Activated gamma-delta T cell treated with anti-CD3 and anti-CD28 coated beads, Interleukin-2, amount 50 U/mL, for 16 hours (primary cell): ENCODE measurements around the gene RAF1.

ENCODE experiments used
- DNase-seq: peaks from one replicate; pipeline ENCODE4 v3.0.0-alpha.2; 2020; ENCODE audit warnings: low read depth

The RAF1 gene

GRCh38 chr3:12591456-12591855, 72.5 kb downstream of the RAF1 start:
- DNase-seq = no peak

GRCh38 chr3:12590096-12590495, 73.8 kb downstream of the RAF1 start:
- no peak for DNase-seq

DNA sequence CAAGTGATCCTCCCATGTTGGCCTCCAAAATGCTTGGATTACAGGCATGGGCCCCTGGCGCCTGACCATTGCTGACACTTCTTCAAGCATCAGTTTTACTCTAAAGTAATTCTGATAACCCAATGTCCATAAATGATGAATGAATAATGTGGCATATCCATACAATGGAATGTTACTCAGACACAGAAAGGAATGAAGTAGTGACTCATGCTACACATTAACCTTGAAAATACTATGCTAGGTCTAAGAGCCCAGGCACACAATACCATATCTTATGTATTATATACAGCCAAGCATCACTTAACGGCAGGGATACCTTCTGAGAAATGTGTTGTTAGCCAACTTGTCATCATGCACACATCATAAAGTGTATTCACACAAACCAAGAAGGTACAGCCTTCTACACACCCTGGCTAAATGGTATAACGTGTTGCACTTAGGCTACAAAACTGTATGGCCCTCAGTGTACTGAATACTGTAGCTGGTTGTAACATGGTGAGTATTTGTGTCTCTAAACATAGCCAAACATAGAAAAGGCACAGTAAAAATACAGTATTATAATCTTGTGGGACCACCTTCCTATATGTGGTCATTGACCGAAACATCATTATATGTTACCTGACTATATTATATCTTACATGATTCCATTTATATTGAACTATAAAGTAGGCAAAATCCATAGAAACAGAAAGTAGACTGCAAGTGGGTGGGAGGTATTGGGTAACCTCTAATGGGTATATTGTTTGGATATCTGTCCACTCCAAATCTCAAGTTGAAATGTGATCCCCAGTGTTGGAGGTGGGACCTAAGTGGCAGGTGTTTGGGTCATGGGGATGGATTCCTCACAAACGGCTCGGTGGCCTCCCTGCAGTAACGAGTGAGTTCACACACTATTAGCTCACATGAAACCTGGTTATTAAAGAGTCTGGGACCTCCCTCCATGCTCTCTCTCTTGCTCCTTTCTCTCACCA, 75.6 kb downstream of the RAF1 start:
- no peak for DNase-seq

- DNase-seq = no peak
Measured at GRCh38 chr3:12586403-12586802, 77.5 kb downstream of the RAF1 start.

- DNase-seq = no peak
Measured at GRCh38 chr3:12585970-12586369, 77.9 kb downstream of the RAF1 start.

DNA sequence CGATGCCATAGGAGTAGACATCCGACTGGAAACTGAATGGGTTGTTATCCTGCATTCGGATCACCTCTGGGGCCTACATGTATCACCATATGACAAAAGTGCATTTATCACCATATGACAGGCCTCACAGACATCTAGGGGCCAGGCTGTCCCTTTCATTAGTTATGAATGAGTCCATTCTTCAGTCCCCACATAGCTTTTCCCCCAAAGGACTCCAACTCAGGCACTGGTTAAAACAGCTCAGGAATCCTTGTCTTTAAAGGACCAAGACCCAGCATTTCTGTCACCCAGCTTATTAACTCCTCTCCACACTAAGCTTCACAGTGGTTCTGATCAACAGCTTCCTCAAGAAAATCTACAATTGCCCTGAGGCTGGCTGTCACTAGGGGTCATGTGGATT, 78.7 kb downstream of the RAF1 start:
- no peak for DNase-seq

- no peak for DNase-seq
Measured at GRCh38 chr3:12584083-12584482, 79.8 kb downstream of the RAF1 start.

GRCh38 chr3:12583280-12583679, 80.6 kb downstream of the RAF1 start:
- no peak for DNase-seq

GRCh38 chr3:12582730-12583129, 81.2 kb downstream of the RAF1 start:
- no peak for DNase-seq

DNA sequence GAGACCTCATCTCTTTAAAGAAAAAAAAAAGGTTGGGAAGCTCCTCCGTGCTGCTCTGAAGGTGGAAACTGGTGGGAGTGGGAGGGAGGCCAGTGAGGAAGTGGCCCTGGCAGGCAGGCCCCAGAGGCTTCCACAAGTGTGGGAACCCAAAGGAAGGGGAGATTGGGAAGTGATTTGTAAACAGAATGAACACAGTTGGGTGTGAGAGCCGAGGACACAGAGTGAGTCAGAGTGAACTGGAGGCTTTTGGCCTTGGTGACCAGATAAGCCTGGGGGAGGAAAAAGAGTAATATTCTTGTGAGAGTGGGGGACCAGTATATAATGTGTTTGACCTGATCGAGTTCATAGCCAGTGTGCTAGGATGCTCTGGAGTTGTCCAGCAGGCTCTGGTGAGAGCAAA, 84.0 kb downstream of the RAF1 start:
- DNase-seq = no peak

- no peak for DNase-seq
Measured at GRCh38 chr3:12579456-12579855, 84.5 kb downstream of the RAF1 start.

- DNase-seq = no peak
Measured at GRCh38 chr3:12578742-12579141, 85.2 kb downstream of the RAF1 start.

GRCh38 chr3:12577379-12577778, 86.5 kb downstream of the RAF1 start:
- no peak for DNase-seq

GRCh38 chr3:12574661-12575060, 89.3 kb downstream of the RAF1 start:
- no peak for DNase-seq

DNA sequence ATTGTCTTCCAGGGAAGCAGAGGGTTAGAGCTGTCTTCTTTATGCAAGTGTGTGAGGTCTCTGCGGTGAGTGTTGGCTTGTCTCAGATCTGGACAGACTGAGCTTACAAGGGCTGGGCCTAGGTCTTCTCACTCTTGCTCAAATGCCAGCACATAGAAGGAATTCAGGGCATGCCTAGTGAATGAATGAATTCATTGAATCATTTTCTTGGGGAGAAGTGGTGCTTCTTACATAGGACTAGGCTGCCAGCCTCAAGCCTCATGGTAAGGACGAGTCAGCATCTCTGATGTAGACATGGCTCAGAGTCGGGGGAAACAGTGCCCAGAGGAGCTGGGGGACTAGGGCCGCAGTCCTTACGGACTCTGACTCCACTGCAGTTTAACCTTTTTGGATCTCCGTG, 89.8 kb downstream of the RAF1 start:
- DNase-seq = no peak

DNA sequence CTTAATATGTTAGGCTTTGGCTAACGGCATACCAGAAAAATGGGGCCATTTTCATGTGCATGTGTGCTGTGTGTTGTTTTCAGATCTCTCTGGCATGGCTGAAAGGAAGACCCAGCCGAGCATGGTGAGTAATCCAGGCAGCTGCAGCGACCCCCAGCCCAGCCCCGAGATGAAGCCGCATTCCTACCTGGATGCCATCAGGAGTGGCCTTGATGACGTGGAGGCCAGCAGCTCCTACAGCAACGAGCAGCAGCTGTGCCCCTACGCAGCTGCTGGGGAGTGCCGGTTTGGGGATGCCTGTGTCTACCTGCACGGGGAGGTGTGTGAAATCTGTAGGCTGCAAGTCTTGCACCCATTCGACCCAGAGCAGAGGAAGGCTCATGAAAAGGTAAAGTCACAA, 91.9 kb downstream of the RAF1 start:
- no peak for DNase-seq

DNA sequence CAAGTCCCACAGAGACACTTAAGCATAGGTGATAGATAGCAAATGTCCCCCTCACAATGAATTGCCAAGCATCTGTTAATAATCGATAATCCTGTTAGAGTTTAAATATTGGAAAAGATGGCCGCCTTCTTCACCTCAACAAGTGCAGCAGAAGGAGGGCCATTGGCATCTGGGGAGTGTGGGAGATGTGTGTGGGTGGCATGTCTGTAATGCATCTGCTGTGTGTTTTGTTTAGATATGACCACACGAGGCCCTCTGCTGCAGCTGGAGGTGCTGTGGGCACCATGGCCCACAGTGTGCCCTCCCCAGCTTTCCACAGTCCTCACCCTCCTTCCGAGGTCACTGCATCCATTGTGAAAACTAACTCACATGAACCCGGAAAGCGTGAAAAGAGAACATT, 94.1 kb downstream of the RAF1 start:
- DNase-seq = no peak

GRCh38 chr3:12568747-12569146, 95.2 kb downstream of the RAF1 start:
- DNase-seq = no peak

- no peak for DNase-seq
Measured at GRCh38 chr3:12566976-12567375, 96.9 kb downstream of the RAF1 start.

DNA sequence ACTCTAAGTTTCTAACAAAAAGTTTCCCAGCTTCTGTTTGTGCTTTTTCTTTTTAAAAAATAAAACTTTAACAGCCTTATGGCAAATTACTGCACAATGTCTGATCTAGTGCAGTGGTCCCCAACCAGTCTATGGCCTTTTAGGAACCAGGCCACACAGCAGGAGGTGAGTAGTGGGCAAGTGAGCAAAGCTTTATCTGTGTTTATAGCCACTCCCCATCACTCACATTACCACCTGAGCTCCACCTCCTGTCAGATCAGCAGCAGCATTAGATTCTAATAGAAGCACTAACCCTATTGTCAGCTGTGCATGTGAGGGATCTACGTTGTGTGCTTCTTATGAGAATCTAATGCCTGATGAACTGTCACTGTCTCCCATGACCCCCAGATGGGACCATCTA, 101.5 kb downstream of the RAF1 start:
- no peak for DNase-seq

GRCh38 chr3:12561397-12561796, 102.5 kb downstream of the RAF1 start:
- no peak for DNase-seq

GRCh38 chr3:12560505-12561190, 103.3 kb downstream of the RAF1 start:
- DNase-seq = no peak

DNA sequence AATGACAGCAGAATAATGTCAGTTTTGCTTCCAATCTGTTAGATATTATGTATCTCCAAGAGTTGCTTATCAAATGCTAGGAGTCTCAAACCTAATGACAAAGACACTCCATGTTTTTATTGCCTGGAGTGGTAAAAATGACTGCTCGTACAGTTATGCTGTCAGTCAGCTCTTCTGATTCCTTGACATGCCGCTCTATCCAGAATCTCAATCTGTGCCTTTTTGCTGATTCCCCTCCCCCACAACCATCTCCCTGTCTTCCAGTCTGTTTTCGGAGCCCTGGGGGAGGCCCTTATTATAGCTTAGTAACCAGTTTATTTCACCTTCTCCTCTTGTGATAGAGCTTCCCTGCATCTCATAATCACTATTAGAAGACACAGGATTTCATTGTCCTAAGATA, 104.4 kb downstream of the RAF1 start:
- DNase-seq = no peak
